K562 (cell line): ENCODE measurements around the gene TRMU. TPM values are rescaled to one million over a fixed set of nuclear protein-coding genes. Genes with fewer than 3 reads are reported as not detected.
"Not testable (repeated sequence)": the region's sequence is repeated elsewhere in the genome, so short reads cannot be mapped to it uniquely, and the experiment has no call there.

ENCODE experiments used
- ATAC-seq: fragments of 200-7000 bp; cut with Tn5 transposase; 3 replicates; pipeline ENCODE4 v1.9.1; 2020; ENCODE audit warnings: moderate library complexity
- BruUV-seq: library from RNA; stranded (reverse); fragments of 400-500 nt; replicated peaks from 2 replicates; lab custom pipeline; 2021; lab: Mats Ljungman, UMichigan
- CTCF ChIA-PET: fragments of 300-600 bp; formaldehyde crosslinking; extraction: SDS; loops from one replicate; lab custom pipeline; 2021; ENCODE audit warnings: low intra/inter-chr PET ratio; lab: Yijun Ruan, JAX
- POLR2A ChIA-PET: fragments of 300-600, 350-650 bp; sonication (Branson Sonifier 250); formaldehyde crosslinking; extraction: SDS; loops from one replicate; lab custom pipeline; 2021; ENCODE audit warnings: antibody characterized with exemption, inconsistent platforms; lab: Yijun Ruan, JAX
- DNase-seq, 4 experiments: peaks; one replicate each; pipeline versions ENCODE4 v3.0.0 to v3.0.0-alpha.2; 2011 to 2018; ENCODE audit warnings: low spot score in 3 of 4, mixed read lengths in 3 of 4; ENCODE audit errors: extremely low read depth in 1 of 4
- FAIRE-seq: peaks from 2 replicates; lab custom pipeline; 2011; peaks lifted over from hg19 to GRCh38; lab: Jason Lieb, UNC
- H2AFZ ChIP-seq: 2 replicates; pipeline ENCODE4 v1.6.0; 2011; ENCODE audit warnings: low read depth, low read length, control low read depth, inconsistent platforms
- H3K27ac ChIP-seq: fragments of 200-600 bp; 3 replicates; pipeline ENCODE4 v1.8.0; 2011; ENCODE audit warnings: low read depth, mild to moderate bottlenecking, control low read depth, inconsistent platforms, low read length, moderate library complexity, mixed read lengths; ENCODE audit errors: extremely low read depth
- H3K27me3 ChIP-seq, 2 experiments: fragments of 300-600 bp in 1 of 2; 2 replicates in 1 of 2; 3 replicates in 1 of 2; pipeline versions ENCODE4 v1.6.0 to v1.8.0; 2011; ENCODE audit warnings: inconsistent platforms in 2 of 2, low read length in 2 of 2, mild to moderate bottlenecking in 1 of 2, mixed read lengths in 1 of 2, moderate library complexity in 1 of 2; ENCODE audit not compliant: control insufficient read depth in 2 of 2, insufficient read depth in 2 of 2
- H3K36me3 ChIP-seq: fragments of 300-600 bp; 3 replicates; pipeline ENCODE4 v1.8.0; 2011; ENCODE audit warnings: mild to moderate bottlenecking, low read length, inconsistent platforms; ENCODE audit not compliant: control insufficient read depth, insufficient read depth
- H3K4me1 ChIP-seq, 2 experiments: fragments of 200-600 bp in 1 of 2; replicated peaks in 1 of 2; 2 replicates in 1 of 2; 3 replicates in 1 of 2; pipeline versions ENCODE4 v1.5.1 to v1.8.0; 2011; ENCODE audit warnings: inconsistent platforms in 2 of 2, low read length in 2 of 2, mild to moderate bottlenecking in 1 of 2, mixed read lengths in 1 of 2, moderate library complexity in 1 of 2; ENCODE audit not compliant: control insufficient read depth in 2 of 2, insufficient read depth in 2 of 2
- H3K4me2 ChIP-seq: 2 replicates; pipeline ENCODE4 v1.6.1; 2011; ENCODE audit warnings: low read length, control low read depth, inconsistent platforms, mixed read lengths; ENCODE audit not compliant: insufficient read depth
- H3K4me3 ChIP-seq: fragments of 200-600 bp; sonication (generic), shearing (Covaris generic); 2 replicates; pipeline ENCODE4 v1.5.1; 2016; ENCODE audit warnings: control low read depth, inconsistent platforms
- H3K79me2 ChIP-seq: fragments of 200-600 bp; 3 replicates; pipeline ENCODE4 v1.8.0; 2011; ENCODE audit warnings: low read length, inconsistent platforms; ENCODE audit not compliant: control insufficient read depth, insufficient read depth
- H3K9ac ChIP-seq, 2 experiments: 2 replicates each; pipeline versions ENCODE4 v1.6.0 to v1.6.1; 2011; ENCODE audit warnings: low read depth in 2 of 2, low read length in 2 of 2, control low read depth in 1 of 2, inconsistent platforms in 1 of 2, mild to moderate bottlenecking in 1 of 2, mixed read lengths in 1 of 2; ENCODE audit not compliant: insufficient read depth in 1 of 2
- H3K9me1 ChIP-seq: one replicate; pipeline ENCODE4 v1.6.0; 2011; ENCODE audit warnings: inconsistent platforms, mild to moderate bottlenecking, low read length, moderate library complexity; ENCODE audit not compliant: control insufficient read depth, insufficient read depth
- H3K9me3 ChIP-seq: replicated peaks from 2 replicates; pipeline ENCODE4 v1.5.1; 2011; ENCODE audit warnings: low read depth, low read length, inconsistent platforms; ENCODE audit not compliant: control insufficient read depth, insufficient read depth
- H4K20me1 ChIP-seq: replicated peaks from 2 replicates; pipeline ENCODE4 v1.6.1; 2011; ENCODE audit warnings: low read length, inconsistent platforms, mixed read lengths; ENCODE audit not compliant: control insufficient read depth, insufficient read depth
- CBFA2T2 ChIP-seq: fragments of 450-650 bp; conservative IDR thresholded peaks from 2 replicates; pipeline ENCODE4 v1.6.1; 2017; ENCODE audit warnings: mild to moderate bottlenecking
- DMBX1 ChIP-seq: fragments of 250-450 bp; sonication (Bioruptor Pico); IDR thresholded peaks from 2 replicates; pipeline ENCODE4 v1.8.0; 2022; ENCODE audit warnings: inconsistent platforms, mild to moderate bottlenecking, moderate library complexity, borderline replicate concordance
- HDGF ChIP-seq: fragments of 450-650 bp; IDR thresholded peaks from 2 replicates; pipeline ENCODE4 v1.6.1; 2016
- TARDBP ChIP-seq: fragments of 450-650 bp; IDR thresholded peaks from 2 replicates; pipeline ENCODE4 v1.6.1; 2016
- WGBS: fragments of 100-300 bp; shearing (Covaris generic); methylation state at CpG from one replicate; pipeline ENCODE4 v1.1.6; 2016; ENCODE audit warnings: low coverage, mixed read lengths; ENCODE audit not compliant: insufficient coverage; ENCODE audit errors: missing lambda C conversion rate; 5-methylcytosine and 5-hydroxymethylcytosine counted together
- in situ Hi-C: fragments of 300-500 bp; cut with MboI; formaldehyde crosslinking; loops from 4 replicates; pipeline ENCODE4 v1.15.0; 2018; ENCODE audit warnings: inconsistent platforms, mixed read lengths
- intact Hi-C: fragments of 100-400 bp; cut with micrococcal nuclease; formaldehyde crosslinking; loops from 2 replicates; pipeline ENCODE4 v1.14.2; 2022
- polyA plus RNA-seq, 8 experiments: library from polyadenylated mRNA; depleted of rRNA in 4 of 8; stranded (reverse) in 5 of 8; unstranded in 3 of 8; fragments of >200 nt; fragmentation: Nextera tagmentation in 2 of 8; fragmentation: Illumina TruSeq in 1 of 8; extraction: Ambion mirVana in 2 of 8; extraction: Trizol in 1 of 8; gene quantifications; 2 replicates each; pipeline versions ENCODE4 v1.2.1 to v1.2.3, GENCODE V29; 2011 to 2014; ENCODE audit warnings: inconsistent platforms in 1 of 8, missing spikeins in 1 of 8
- total RNA-seq, 7 experiments: library from RNA; depleted of rRNA in 6 of 7; stranded (reverse); fragments of >200 nt in 6 of 7; fragmentation: Illumina TruSeq in 2 of 7; extraction: Trizol in 2 of 7; gene quantifications; 2 replicates each; pipeline versions ENCODE4 v1.2.1 to v1.2.3, GENCODE V29; 2011 to 2021; ENCODE audit warnings: low replicate concordance in 1 of 7
- TF ChIP-seq, protein P1 (sequence below): sonication (generic); formaldehyde crosslinking; IDR thresholded peaks from 2 replicates; pipeline ENCODE4 v1.4.0; 2020; ENCODE audit warnings: mild to moderate bottlenecking, missing genetic modification reagents
- TF ChIP-seq, protein P2 (sequence below), 2 experiments: fragments of 450-650 bp; IDR thresholded peaks; 2 replicates each; pipeline ENCODE4 v1.6.1; 2016

The TRMU gene
- total and polyA plus RNA-seq, 9 of the 15 experiments (the other 6 are each of a cell fraction or from before 2014, with no cell fraction given) = 2.3 to 49.9 (median 35.3) TPM

DNA sequence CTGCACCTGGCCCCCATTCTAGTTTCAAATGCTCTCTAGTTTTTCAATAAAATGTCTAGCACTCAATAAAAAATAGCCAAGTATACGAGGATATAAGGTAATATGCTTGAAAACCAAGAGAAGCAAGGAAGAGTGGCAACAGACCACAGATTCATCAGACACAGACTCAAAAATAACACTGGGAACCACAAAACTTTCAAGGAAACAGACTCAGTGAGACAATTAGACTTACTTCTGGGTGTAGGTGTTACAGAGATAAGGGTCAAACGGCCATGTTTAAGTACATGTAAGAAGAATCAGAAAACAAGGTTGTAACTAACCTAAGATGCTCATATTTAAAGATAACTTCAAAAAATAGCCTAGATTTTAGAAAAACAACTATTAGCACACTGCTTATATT, 67.0 kb downstream of the TRMU start:
- TF ChIP-seq DMBX1 (CRISPR knock-in tag) (no peak), TARDBP (no peak), HDGF (no peak), CBFA2T2 (no peak)
- TF ChIP-seq, protein P1, sequence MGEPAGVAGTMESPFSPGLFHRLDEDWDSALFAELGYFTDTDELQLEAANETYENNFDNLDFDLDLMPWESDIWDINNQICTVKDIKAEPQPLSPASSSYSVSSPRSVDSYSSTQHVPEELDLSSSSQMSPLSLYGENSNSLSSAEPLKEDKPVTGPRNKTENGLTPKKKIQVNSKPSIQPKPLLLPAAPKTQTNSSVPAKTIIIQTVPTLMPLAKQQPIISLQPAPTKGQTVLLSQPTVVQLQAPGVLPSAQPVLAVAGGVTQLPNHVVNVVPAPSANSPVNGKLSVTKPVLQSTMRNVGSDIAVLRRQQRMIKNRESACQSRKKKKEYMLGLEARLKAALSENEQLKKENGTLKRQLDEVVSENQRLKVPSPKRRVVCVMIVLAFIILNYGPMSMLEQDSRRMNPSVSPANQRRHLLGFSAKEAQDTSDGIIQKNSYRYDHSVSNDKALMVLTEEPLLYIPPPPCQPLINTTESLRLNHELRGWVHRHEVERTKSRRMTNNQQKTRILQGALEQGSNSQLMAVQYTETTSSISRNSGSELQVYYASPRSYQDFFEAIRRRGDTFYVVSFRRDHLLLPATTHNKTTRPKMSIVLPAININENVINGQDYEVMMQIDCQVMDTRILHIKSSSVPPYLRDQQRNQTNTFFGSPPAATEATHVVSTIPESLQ (CRISPR knock-in tag) = no peak
- TF ChIP-seq, protein P2, sequence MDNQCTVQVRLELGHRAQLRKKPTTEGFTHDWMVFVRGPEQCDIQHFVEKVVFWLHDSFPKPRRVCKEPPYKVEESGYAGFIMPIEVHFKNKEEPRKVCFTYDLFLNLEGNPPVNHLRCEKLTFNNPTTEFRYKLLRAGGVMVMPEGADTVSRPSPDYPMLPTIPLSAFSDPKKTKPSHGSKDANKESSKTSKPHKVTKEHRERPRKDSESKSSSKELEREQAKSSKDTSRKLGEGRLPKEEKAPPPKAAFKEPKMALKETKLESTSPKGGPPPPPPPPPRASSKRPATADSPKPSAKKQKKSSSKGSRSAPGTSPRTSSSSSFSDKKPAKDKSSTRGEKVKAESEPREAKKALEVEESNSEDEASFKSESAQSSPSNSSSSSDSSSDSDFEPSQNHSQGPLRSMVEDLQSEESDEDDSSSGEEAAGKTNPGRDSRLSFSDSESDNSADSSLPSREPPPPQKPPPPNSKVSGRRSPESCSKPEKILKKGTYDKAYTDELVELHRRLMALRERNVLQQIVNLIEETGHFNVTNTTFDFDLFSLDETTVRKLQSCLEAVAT (IDR thresholded peaks at IDR 0.05) = no peak
- FAIRE-seq (no peak), DNase-seq (no peak), ATAC-seq (no peak)
- H3K4me3 ChIP-seq = no peak overlapping the region
- H3K27me3 ChIP-seq = peaks cover 11 to 49% of the 10 kb centered on the region in 2 experiments
- POLR2A ChIA-PET = no interaction called here
- H3K27ac ChIP-seq = no peak overlapping the region
- 4% methylated on average over 2 of the region's 2 CpGs for WGBS
- H3K36me3 ChIP-seq = no peaks in the 10 kb centered on the region
- no TSS peak for BruUV-seq
- no peak overlapping the region for H2AFZ ChIP-seq
- no peaks in the 10 kb centered on the region for H3K9me3 ChIP-seq
- 0 out of 2 replicates have a peak, but pooled peaks cover 5% of the 10 kb centered on the region for H4K20me1 ChIP-seq
- CTCF ChIA-PET = no interaction called here
- no peaks in the 10 kb centered on the region for H3K9me1 ChIP-seq
- intact Hi-C loops (no loop called here), in situ Hi-C loops (no loop called here)
- no peaks in the 10 kb centered on the region for H3K79me2 ChIP-seq
- no peaks in the 10 kb centered on the region; a peak in 1 of 5 replicates for H3K4me1 ChIP-seq
- H3K9ac ChIP-seq = no peak overlapping the region
- no peak overlapping the region for H3K4me2 ChIP-seq

DNA sequence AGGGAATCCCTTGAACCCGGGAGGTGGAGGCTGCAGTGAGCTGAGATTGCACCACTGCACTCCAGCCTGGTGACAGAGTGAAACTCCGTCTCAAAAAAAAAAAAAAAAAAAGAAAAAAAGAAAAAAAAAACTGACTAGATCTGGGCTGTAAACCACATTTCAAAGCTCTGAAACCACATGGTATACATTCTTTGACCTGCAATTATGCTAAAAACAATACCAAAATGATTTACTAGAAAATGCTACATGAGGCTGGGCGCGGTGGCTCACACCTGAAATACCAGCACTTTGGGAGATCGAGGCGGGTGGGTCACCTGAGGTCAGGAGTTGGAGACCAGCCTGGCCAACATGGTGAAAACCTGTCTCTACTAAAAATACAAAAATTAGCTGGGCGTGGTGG, 68.4 kb downstream of the TRMU start:
- H2AFZ ChIP-seq, BruUV-seq, H3K9me3 ChIP-seq, DNase-seq, ATAC-seq, FAIRE-seq, POLR2A ChIA-PET, H3K27ac ChIP-seq, H3K36me3 ChIP-seq, H4K20me1 ChIP-seq, in situ Hi-C loops, intact Hi-C loops, H3K4me1 ChIP-seq, H3K9me1 ChIP-seq, CTCF ChIA-PET, H3K9ac ChIP-seq, H3K4me3 ChIP-seq, H3K4me2 ChIP-seq, H3K79me2 ChIP-seq: not testable (repeated sequence)
- H3K27me3 ChIP-seq = peaks cover 12 to 49% of the 10 kb centered on the region in 2 experiments
- 18% methylated on average over 6 of the region's 7 CpGs for WGBS
